ENCODE data around the gene ABCG1.
A peak's percentile ranks its signal among the peaks of the same experiment; 100 is the strongest.

ABCG1 gene

GRCh38 chr21:42331660-42332059 lies 112.7 kb downstream of the ABCG1 start:
- no peak for DNase-seq

- no peak for DNase-seq
These were observed 113.8 kb downstream of the ABCG1 start for GRCh38 chr21:42332557-42333317.

DNA sequence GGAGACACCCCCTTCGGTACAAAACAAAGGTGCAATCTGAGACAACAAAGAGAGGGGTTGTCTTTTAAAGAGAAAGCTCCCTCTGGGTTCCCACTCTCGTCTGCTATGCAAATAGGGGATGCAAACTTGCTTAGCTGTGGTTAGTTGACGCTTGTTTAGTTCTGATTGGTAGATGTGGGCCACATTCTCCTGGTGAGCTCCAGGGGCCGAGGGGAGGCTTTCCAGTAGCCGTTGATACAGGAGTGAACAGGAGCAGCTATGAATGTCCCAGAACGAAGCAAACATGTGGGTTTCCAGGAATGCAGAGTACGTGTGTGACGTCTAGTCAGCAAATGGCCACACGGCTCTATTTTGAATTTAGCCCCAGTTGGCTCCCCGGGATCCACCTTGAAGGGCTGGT lies 117.1 kb downstream of the ABCG1 start:
- no peak for DNase-seq

DNA sequence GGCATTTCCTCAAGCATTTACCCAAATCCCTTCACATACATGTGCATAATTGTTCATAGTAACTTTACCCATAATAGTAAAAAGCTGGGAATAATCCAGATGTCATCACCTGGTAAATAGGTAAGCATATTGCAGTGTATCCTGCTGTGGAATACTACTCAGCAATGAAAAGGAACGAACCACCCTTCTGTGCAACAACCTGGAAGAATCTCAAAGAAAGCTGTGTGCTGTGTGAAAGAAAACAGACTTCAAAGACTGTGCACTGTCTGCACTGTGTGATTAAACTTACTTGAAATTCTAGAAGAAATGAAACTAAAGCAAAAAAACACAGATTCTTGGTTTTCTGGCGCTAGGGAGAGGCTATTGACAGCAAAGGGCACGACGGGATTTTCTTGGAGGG lies 118.3 kb downstream of the ABCG1 start:
- DNase-seq: no peak

GRCh38 chr21:42337830-42338728 lies 119.1 kb downstream of the ABCG1 start:
- peak; percentile 96 for DNase-seq

DNA sequence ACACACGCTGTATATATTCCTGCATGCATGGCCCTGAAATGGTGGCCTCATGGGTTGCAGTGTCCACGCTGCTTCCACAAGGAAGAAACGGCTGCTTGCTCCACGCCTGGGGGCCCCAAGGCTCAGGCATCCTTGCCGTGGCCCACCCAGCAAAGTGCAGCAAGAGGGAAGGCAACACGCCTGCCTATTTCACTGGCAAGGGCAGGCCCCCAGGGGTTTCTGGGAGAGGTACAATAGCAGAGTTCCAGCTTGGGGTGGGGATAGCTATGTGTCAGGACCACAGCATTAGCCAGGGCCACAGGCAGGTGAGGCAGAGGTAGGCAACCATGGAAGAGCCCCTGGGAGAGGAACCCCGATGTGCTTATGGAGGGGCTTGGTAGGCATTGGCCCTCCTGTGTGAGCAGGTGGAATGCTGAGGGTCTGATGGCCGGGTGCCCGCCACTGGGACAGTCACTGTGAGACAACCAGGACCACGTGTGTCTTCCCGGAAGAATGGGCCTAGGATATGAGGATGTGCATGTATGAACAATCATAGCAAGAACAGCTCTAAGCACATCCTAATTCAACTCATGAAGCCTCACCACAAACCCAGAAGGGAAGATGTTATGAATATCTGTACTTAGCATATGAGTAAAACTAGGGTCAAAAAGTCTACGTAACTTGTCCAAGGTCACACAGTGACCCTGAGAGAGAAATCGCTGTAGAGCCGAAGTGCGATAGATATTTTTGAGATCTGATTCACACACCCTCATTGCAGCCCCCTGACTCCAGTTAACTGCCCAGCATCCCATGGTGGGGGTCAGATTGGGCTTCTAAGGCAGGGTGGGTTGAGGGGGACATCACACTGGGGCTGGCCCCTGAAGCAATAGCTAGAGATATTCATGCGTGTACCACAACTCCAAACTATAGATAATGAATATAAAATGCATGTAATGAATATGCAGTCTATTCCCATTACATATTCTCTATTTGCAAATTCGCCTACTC lies 120.1 kb downstream of the ABCG1 start:
- no peak for DNase-seq

DNA sequence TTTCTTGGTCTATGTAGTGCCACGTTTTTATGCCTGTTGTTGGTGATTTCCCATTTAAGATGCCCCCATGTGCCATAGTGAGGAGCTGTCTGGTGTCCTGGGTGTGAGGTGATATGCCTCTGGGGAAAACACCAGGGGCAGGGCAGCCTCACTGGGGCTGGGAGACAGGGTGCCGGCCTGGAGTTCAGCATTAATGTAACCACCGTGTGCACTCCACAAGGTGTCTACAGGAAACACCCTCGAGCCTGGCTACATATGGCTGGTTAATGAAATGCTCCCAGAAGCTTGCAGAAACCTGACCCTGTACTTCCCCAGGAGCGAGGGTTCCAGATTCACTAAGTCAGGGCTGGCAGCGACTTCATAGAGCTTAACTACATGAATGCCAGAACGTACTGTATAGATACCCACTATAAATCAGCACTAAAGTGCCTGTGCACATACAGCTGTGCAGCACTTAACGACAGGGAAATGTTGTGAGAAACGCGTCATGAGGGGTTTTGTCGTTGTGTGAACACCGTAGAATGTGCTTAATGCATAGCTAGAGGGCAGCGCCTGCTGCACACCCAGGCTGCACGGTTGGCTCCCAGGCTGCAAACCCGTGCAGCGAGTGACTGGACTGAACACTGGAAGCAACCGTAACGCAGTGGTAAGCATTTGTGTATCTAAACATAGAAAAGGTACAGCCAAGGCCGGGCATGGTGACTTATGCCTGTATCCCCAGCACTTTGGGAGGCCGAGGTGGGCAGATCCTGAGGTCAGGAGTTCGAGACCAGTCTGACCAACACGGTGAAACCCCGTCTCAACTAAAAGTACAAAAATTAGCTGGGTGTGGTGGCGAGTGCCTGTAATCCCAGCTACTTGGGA lies 121.5 kb downstream of the ABCG1 start:
- peak; percentile 19 for DNase-seq

- peak; percentile 31 for DNase-seq
These were observed 123.0 kb downstream of the ABCG1 start for GRCh38 chr21:42341776-42342542.

- no peak for DNase-seq
These were observed 124.2 kb downstream of the ABCG1 start for GRCh38 chr21:42343101-42343500.

DNA sequence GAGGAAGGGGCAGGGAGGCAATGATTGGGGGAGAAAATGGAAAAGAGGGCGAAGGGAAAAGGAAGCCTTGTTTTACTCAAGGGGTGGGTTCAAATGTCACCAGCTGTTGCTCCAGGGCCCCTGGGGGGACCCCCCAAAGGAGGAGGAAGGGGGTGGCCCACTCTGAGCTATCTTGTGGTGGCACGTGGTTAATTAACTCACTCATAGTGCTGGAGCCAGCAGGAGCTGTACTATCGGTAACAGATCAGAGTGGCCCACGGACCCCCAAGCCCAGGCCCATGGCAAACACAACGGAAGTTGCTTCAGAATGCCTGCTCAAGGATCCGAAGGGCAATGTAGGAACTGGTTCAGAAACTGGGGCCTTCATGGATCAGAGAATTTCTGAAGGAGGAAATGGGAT lies 124.6 kb downstream of the ABCG1 start:
- no peak for DNase-seq

DNA sequence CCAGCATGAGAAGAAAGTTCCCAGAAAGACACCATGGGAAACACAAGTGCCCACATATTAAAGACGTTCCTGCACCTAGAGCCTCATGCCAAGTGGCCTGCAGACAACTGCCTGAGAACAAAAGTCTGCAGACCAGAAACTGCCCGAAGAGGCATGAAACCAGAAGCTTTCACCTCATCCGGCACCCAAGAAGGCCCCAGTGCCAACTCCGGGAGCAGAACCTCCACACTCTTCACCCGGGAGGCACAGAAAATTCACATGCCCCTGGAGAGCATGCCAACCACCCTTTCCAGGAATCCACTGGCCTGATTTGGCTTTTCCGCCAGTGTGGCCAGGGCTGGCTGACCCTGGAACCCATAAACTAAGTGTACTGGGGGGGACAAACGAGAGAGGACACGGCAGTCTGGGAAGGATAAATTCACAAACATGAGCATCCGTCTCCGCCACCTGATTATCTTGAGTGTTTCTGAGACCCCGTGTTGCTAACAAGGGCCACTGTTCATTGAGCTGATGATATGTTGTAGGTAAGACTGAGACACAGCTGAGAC lies 125.1 kb downstream of the ABCG1 start:
- DNase-seq: no peak

DNA sequence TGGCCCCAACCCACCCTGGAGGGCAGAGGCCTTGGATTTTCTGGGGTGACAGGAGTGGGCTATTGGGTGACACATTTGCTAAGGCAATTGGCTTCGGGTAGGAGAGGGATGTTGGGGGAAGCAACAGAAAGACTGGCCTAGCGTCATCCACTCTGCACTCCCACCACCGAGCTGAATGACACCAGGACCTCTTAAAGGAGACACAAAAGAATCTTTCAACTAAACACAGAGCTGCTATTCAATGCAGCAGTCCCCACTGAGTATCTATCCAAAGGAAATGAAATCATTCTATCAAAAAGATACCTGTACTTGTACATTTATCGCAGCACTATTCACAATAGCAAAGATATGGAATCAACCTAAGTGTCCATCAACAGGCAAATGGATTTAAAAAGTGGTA lies 125.7 kb downstream of the ABCG1 start:
- DNase-seq: no peak

GRCh38 chr21:42346441-42346840 lies 127.5 kb downstream of the ABCG1 start:
- DNase-seq: no peak

Measured in NCI-H69 (cell line).